ENCODE measurements around the gene NOC4L. TPM values are rescaled to one million over a fixed set of nuclear protein-coding genes. Genes with fewer than 3 reads are reported as not detected.

NOC4L gene
- total RNA-seq, 1 experiment from 2014 or later: 41.4 TPM

DNA sequence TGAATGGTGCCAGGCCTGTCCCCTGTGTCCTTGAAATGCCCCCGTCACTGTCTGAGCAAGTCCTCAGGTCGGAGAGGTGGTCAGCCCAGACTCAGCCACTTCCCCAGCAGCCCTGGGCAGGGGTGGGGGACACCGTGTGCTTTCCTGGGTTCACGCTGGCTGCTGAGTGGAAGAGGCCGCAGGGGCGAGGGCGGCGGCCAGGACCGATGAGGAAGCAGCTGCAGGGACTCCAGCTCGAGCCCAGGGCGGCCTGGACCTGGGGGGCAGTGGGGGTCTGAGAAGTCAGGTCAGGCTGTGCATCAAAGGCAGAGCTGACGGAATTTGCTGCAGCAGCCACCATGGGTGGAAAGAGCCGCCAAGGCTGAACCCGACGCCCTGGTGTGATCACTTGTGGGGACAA lies 28.4 kb downstream of the NOC4L start (continued):
- TF ChIP-seq, protein P1, sequence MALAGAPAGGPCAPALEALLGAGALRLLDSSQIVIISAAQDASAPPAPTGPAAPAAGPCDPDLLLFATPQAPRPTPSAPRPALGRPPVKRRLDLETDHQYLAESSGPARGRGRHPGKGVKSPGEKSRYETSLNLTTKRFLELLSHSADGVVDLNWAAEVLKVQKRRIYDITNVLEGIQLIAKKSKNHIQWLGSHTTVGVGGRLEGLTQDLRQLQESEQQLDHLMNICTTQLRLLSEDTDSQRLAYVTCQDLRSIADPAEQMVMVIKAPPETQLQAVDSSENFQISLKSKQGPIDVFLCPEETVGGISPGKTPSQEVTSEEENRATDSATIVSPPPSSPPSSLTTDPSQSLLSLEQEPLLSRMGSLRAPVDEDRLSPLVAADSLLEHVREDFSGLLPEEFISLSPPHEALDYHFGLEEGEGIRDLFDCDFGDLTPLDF (CRISPR knock-in tag; IDR thresholded peaks at IDR 0.05): no peak

DNA sequence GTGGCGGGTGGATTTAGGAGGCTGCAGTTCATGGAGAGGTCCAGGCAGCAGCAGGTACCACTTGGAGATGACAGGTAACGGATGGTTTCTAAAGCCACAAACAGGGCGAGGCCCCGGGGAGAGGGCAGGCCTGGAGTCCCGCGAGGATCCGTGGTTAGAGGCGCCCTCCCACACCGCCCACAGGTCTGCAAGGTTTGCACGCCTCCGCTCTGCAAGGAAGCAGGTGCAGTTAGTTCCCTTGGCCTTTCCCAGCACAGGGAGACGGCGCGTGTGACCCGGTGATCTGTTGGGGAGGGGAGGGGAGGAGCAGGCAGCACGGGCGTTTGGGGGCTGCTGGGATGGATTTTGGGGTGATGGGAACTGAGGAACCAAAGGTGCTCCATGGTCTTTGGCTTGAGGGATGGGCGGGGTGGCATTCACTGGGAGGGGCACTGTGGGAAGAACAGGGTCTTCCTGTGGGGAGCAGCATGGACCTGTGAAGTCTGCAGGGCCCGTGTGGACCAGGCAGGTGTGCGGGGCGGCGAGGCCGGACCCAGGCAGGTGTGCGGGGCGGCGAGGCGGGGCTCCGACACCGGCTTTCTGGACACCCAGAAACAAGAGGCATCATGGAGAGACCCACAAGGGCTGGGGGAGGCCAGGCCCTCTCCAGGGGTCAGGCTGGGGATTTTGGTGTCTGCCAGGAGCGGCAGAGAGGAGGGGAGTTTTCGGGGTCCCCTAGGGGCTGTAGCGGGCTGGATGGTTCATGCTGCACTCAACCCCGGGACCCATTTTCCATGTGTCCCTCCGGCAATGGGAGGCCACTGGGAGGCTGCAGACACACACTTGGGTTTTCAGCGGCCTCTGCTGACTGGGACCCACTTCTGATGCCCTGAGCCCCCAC lies 29.1 kb downstream of the NOC4L start:
- H3K4me3 Mint-ChIP-seq: no peak overlapping the region
- peaks cover 1% of the 10 kb centered on the region; the same call in 1 of the 2 replicates for H3K4me1 Mint-ChIP-seq
- H3K36me3 Mint-ChIP-seq: no peaks in the 10 kb centered on the region
- no peak for TF ChIP-seq ETV6 (CRISPR knock-in tag; IDR thresholded peaks at IDR 0.05)
- no peak for DNase-seq (ENCODE audit: low spot score)
- H3K27me3 Mint-ChIP-seq (ENCODE audit: low read depth): peaks cover 21% of the 10 kb centered on the region
- CTCF ChIA-PET: no interaction called here
- POLR2A ChIA-PET: no interaction called here
- no peak for ATAC-seq
- H3K9me3 Mint-ChIP-seq: no peaks in the 10 kb centered on the region
- no peak overlapping the region for H3K27ac Mint-ChIP-seq

DNA sequence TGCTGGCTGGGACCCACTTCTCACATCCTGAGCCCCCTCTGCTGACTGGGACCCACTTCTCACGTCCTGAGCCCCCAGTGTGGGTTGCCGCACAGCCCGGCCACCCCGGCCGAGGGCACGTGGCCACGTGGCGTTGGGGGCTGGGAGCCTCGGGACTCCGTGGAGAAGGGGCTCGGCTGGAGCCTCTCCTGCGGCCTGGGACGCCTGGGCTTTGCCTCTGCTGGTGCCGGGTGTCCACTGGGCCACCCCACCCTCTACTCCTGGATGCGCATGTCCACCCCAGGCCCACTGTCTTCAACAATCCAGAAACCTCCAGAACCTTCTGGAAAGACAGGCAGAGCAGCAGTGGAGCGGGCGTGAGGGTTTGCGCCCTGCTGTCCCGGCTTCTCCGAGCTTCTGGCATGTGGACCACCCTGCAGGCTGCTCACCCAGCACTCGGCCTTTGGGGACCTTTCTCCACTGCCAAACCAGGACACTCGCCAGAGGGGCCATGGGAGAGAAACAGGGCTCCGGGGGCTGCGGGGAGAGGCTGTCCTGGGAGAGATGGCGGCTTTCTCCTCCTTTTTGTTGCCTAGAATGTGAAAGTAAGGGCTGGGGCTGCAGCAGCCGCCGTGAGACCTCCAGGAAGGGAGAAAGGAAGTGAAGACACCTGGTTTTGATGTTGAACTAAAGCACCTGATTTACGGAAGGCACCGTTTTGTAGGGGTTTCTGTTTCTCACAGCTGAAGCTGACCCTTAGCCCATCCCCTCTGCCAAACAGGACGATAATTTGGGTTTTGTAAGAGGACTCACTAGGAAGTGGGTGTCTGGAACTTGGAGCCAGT lies 30.0 kb downstream of the NOC4L start:
- Mint-ChIP-seq H3K27me3 (ENCODE audit: low read depth) (peaks cover 29% of the 10 kb centered on the region), H3K9me3 (no peaks in the 10 kb centered on the region), H3K27ac (no peak overlapping the region), H3K4me1 (peaks cover 8% of the 10 kb centered on the region), H3K36me3 (no peaks in the 10 kb centered on the region), H3K4me3 (no peak overlapping the region)
- no peak for DNase-seq (ENCODE audit: low spot score)
- CTCF ChIA-PET: interaction anchor here (0.7 to 1.0 kb wide), 2 partner anchors 21 to 168 kb away, joined by 3 to 4 read pairs; no protein-coding TSS in a partner anchor
- no peak for ATAC-seq
- POLR2A ChIA-PET: no interaction called here
- no peak for TF ChIP-seq ZNF423 (CRISPR knock-in tag; IDR thresholded peaks at IDR 0.05)
- TF ChIP-seq, protein P2, sequence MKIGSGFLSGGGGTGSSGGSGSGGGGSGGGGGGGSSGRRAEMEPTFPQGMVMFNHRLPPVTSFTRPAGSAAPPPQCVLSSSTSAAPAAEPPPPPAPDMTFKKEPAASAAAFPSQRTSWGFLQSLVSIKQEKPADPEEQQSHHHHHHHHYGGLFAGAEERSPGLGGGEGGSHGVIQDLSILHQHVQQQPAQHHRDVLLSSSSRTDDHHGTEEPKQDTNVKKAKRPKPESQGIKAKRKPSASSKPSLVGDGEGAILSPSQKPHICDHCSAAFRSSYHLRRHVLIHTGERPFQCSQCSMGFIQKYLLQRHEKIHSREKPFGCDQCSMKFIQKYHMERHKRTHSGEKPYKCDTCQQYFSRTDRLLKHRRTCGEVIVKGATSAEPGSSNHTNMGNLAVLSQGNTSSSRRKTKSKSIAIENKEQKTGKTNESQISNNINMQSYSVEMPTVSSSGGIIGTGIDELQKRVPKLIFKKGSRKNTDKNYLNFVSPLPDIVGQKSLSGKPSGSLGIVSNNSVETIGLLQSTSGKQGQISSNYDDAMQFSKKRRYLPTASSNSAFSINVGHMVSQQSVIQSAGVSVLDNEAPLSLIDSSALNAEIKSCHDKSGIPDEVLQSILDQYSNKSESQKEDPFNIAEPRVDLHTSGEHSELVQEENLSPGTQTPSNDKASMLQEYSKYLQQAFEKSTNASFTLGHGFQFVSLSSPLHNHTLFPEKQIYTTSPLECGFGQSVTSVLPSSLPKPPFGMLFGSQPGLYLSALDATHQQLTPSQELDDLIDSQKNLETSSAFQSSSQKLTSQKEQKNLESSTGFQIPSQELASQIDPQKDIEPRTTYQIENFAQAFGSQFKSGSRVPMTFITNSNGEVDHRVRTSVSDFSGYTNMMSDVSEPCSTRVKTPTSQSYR (CRISPR knock-in tag; IDR thresholded peaks at IDR 0.05): no peak
- TF ChIP-seq, protein P3, sequence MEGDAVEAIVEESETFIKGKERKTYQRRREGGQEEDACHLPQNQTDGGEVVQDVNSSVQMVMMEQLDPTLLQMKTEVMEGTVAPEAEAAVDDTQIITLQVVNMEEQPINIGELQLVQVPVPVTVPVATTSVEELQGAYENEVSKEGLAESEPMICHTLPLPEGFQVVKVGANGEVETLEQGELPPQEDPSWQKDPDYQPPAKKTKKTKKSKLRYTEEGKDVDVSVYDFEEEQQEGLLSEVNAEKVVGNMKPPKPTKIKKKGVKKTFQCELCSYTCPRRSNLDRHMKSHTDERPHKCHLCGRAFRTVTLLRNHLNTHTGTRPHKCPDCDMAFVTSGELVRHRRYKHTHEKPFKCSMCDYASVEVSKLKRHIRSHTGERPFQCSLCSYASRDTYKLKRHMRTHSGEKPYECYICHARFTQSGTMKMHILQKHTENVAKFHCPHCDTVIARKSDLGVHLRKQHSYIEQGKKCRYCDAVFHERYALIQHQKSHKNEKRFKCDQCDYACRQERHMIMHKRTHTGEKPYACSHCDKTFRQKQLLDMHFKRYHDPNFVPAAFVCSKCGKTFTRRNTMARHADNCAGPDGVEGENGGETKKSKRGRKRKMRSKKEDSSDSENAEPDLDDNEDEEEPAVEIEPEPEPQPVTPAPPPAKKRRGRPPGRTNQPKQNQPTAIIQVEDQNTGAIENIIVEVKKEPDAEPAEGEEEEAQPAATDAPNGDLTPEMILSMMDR (IDR thresholded peaks at IDR 0.05): no peak
- TF ChIP-seq NFE2L1 (CRISPR knock-in tag; IDR thresholded peaks at IDR 0.05): no peak
- TF ChIP-seq, protein P4, sequence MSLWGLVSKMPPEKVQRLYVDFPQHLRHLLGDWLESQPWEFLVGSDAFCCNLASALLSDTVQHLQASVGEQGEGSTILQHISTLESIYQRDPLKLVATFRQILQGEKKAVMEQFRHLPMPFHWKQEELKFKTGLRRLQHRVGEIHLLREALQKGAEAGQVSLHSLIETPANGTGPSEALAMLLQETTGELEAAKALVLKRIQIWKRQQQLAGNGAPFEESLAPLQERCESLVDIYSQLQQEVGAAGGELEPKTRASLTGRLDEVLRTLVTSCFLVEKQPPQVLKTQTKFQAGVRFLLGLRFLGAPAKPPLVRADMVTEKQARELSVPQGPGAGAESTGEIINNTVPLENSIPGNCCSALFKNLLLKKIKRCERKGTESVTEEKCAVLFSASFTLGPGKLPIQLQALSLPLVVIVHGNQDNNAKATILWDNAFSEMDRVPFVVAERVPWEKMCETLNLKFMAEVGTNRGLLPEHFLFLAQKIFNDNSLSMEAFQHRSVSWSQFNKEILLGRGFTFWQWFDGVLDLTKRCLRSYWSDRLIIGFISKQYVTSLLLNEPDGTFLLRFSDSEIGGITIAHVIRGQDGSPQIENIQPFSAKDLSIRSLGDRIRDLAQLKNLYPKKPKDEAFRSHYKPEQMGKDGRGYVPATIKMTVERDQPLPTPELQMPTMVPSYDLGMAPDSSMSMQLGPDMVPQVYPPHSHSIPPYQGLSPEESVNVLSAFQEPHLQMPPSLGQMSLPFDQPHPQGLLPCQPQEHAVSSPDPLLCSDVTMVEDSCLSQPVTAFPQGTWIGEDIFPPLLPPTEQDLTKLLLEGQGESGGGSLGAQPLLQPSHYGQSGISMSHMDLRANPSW (CRISPR knock-in tag; conservative IDR thresholded peaks at IDR 0.05; ENCODE audit: low read depth): no peak
- TF ChIP-seq, protein P5, sequence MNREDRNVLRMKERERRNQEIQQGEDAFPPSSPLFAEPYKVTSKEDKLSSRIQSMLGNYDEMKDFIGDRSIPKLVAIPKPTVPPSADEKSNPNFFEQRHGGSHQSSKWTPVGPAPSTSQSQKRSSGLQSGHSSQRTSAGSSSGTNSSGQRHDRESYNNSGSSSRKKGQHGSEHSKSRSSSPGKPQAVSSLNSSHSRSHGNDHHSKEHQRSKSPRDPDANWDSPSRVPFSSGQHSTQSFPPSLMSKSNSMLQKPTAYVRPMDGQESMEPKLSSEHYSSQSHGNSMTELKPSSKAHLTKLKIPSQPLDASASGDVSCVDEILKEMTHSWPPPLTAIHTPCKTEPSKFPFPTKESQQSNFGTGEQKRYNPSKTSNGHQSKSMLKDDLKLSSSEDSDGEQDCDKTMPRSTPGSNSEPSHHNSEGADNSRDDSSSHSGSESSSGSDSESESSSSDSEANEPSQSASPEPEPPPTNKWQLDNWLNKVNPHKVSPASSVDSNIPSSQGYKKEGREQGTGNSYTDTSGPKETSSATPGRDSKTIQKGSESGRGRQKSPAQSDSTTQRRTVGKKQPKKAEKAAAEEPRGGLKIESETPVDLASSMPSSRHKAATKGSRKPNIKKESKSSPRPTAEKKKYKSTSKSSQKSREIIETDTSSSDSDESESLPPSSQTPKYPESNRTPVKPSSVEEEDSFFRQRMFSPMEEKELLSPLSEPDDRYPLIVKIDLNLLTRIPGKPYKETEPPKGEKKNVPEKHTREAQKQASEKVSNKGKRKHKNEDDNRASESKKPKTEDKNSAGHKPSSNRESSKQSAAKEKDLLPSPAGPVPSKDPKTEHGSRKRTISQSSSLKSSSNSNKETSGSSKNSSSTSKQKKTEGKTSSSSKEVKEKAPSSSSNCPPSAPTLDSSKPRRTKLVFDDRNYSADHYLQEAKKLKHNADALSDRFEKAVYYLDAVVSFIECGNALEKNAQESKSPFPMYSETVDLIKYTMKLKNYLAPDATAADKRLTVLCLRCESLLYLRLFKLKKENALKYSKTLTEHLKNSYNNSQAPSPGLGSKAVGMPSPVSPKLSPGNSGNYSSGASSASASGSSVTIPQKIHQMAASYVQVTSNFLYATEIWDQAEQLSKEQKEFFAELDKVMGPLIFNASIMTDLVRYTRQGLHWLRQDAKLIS (CRISPR knock-in tag; IDR thresholded peaks at IDR 0.05; ENCODE audit: borderline replicate concordance): no peak
- no peak for TF ChIP-seq ZNF138 (CRISPR knock-in tag; conservative IDR thresholded peaks at IDR 0.05)
- TF ChIP-seq CREM (CRISPR knock-in tag; IDR thresholded peaks at IDR 0.05): no peak
- no peak for TF ChIP-seq ETV6 (CRISPR knock-in tag; IDR thresholded peaks at IDR 0.05)
